Activated B cell treated with CpG ODN at 0.5 μM for 24 hours (primary cell): ENCODE results near the gene SRCAP. TPM values are rescaled to one million over a fixed set of nuclear protein-coding genes. Genes with fewer than 3 reads are reported as not detected.
"Not testable (repeated sequence)": the region's sequence is repeated elsewhere in the genome, so short reads cannot be mapped to it uniquely, and the experiment has no call there.

Experiments used
- ATAC-seq: fragments of 200-7000 bp; cut with Tn5 transposase; one replicate; pipeline ENCODE4 v1.10.0; 2021; ENCODE audit warnings: low read depth, mild to moderate bottlenecking, moderate library complexity
- CTCF ChIA-PET: fragments of 350-600 bp; sonication (Branson Sonifier 250); formaldehyde crosslinking; loops from one replicate; lab custom pipeline; 2021; ENCODE audit warnings: antibody characterized with exemption; lab: Charles Lee
- POLR2A ChIA-PET: fragments of 350-600 bp; sonication (Branson Sonifier 250); formaldehyde crosslinking; loops from one replicate; lab custom pipeline; 2021; ENCODE audit warnings: antibody characterized with exemption; lab: Charles Lee
- DNase-seq: peaks from one replicate; pipeline ENCODE4 v3.0.0; 2022
- H3K27ac Mint-ChIP-seq: one replicate; pipeline ENCODE4 v1.8.0; 2020; ENCODE audit warnings: mixed read lengths
- H3K27me3 Mint-ChIP-seq: one replicate; pipeline ENCODE4 v1.8.0; 2021; ENCODE audit warnings: mixed read lengths
- H3K36me3 Mint-ChIP-seq: one replicate; pipeline ENCODE4 v1.8.0; 2021; ENCODE audit warnings: low read depth, mixed read lengths
- H3K4me1 Mint-ChIP-seq: one replicate; pipeline ENCODE4 v1.8.0; 2021; ENCODE audit warnings: mixed read lengths
- H3K4me3 Mint-ChIP-seq: one replicate; pipeline ENCODE4 v1.8.0; 2020; ENCODE audit warnings: mild to moderate bottlenecking, mixed read lengths
- H3K9me3 Mint-ChIP-seq: one replicate; pipeline ENCODE4 v1.8.0; 2020; ENCODE audit warnings: mixed read lengths
- CTCF ChIP-seq: fragments of 200-600 bp; IDR thresholded peaks from one replicate; pipeline ENCODE4 v1.8.0; 2022; ENCODE audit warnings: antibody characterized with exemption, mild to moderate bottlenecking
- intact Hi-C: fragments of 100-400 bp; cut with micrococcal nuclease; formaldehyde crosslinking; loops from one replicate; pipeline ENCODE4 v1.15.1; 2024
- total RNA-seq: library from RNA; stranded (reverse); gene quantifications from 2 replicates; pipeline ENCODE4 v1.2.3, GENCODE V29; 2022

Gene SRCAP
- total RNA-seq, 1 donor from 2014 or later: 123 TPM

GRCh38 chr16:30691907-30692306 lies 7.1 kb upstream of the SRCAP start:
- ChIA-PET CTCF (interaction anchor here (3.4 kb wide), 1 partner anchor 32 kb away, joined by 44 read pairs; the partner anchor contains the start of gene FBRS), POLR2A (interaction anchor here (1.1 to 4.0 kb wide), 3 partner anchors 19 to 41 kb away, joined by 3 to 107 read pairs (median 19); partner anchors contain the start of genes FBRS and PRR14)
- peaks cover 8% of the 10 kb centered on the region for H3K4me1 Mint-ChIP-seq
- ATAC-seq: no peak
- H3K36me3 Mint-ChIP-seq: no peaks in the 10 kb centered on the region
- no peak for DNase-seq
- no peak for TF ChIP-seq CTCF
- H3K4me3 Mint-ChIP-seq: no peak overlapping the region
- intact Hi-C loops: loop anchor here (5.0 to 10.0 kb wide), 2 partner anchors 123 to 235 kb away; no protein-coding TSS in a partner anchor
- H3K27ac Mint-ChIP-seq: no peak overlapping the region
- no peaks in the 10 kb centered on the region for H3K27me3 Mint-ChIP-seq
- H3K9me3 Mint-ChIP-seq: no peaks in the 10 kb centered on the region

GRCh38 chr16:30692396-30693064 lies 6.4 kb upstream of the SRCAP start:
- Mint-ChIP-seq H3K27ac (no peak overlapping the region), H3K27me3 (no peaks in the 10 kb centered on the region), H3K36me3 (no peaks in the 10 kb centered on the region), H3K4me1 (peaks cover 11% of the 10 kb centered on the region), H3K9me3 (no peaks in the 10 kb centered on the region), H3K4me3 (no peak overlapping the region)
- intact Hi-C loops: loop anchor here (5.0 to 10.0 kb wide), 2 partner anchors 122 to 235 kb away; no protein-coding TSS in a partner anchor
- no peak for ATAC-seq
- ChIA-PET POLR2A (interaction anchor here (0.7 to 4.0 kb wide), 6 partner anchors 18 to 306 kb away, joined by 3 to 107 read pairs (median 6); partner anchors contain the start of genes FBRS and PRR14), CTCF (interaction anchor here (2.3 to 3.4 kb wide), 2 partner anchors 19 to 32 kb away, joined by 7 to 44 read pairs; partner anchors contain the start of gene FBRS)
- no peak for TF ChIP-seq CTCF
- no peak for DNase-seq

- ATAC-seq (no peak), DNase-seq (no peak)
- intact Hi-C loops: loop anchor here (1.0 to 10.0 kb wide), 5 partner anchors 35 to 238 kb away; no protein-coding TSS in a partner anchor
- H3K27me3 Mint-ChIP-seq: no peaks in the 10 kb centered on the region
- ChIA-PET POLR2A (interaction anchor here (0.5 to 4.0 kb wide), 6 partner anchors 16 to 238 kb away, joined by 3 to 107 read pairs (median 6); partner anchors contain the start of genes FBRS and PRR14), CTCF (interaction anchor here (1.1 to 3.4 kb wide), 4 partner anchors 11 to 66 kb away, joined by 3 to 44 read pairs (median 8); partner anchors contain the start of genes FBRS and PRR14)
- H3K27ac Mint-ChIP-seq: no peak overlapping the region
- peaks cover 15% of the 10 kb centered on the region for H3K36me3 Mint-ChIP-seq
- H3K9me3 Mint-ChIP-seq: no peaks in the 10 kb centered on the region
- peaks cover 26% of the 10 kb centered on the region for H3K4me1 Mint-ChIP-seq
- H3K4me3 Mint-ChIP-seq: no peak overlapping the region
- TF ChIP-seq CTCF: no peak
Measured at GRCh38 chr16:30694926-30695693, 3.9 kb upstream of the SRCAP start.

GRCh38 chr16:30696646-30697045 lies 2.3 kb upstream of the SRCAP start:
- not testable (repeated sequence) for DNase-seq, H3K27ac Mint-ChIP-seq, H3K4me3 Mint-ChIP-seq, H3K9me3 Mint-ChIP-seq, ATAC-seq, H3K27me3 Mint-ChIP-seq
- intact Hi-C loops: loop anchor here (10.0 kb wide), 1 partner anchor 118 kb away; no protein-coding TSS in a partner anchor
- Mint-ChIP-seq H3K4me1 (peaks cover 30% of the 10 kb centered on the region), H3K36me3 (peaks cover 25% of the 10 kb centered on the region)
- POLR2A ChIA-PET: interaction anchor here (0.6 to 2.9 kb wide), 10 partner anchors 37 to 1251 kb away, joined by 3 to 38 read pairs (median 4); partner anchors contain the start of genes ARMC5, FBRS, PHKG2 and PRR14
- CTCF ChIA-PET: interaction anchor here (0.8 to 2.0 kb wide), 5 partner anchors 37 to 604 kb away, joined by 3 to 12 read pairs (median 4); partner anchors contain the start of genes FBRS and PRR14
